Endodermal cell (in vitro differentiated cells): ENCODE data around the gene TTBK1. TPM values are rescaled to one million over a fixed set of nuclear protein-coding genes. Genes with fewer than 3 reads are reported as not detected.
A peak's percentile ranks its signal among the peaks of the same experiment; 100 is the strongest.

Experiments used
- DNase-seq: peaks from one replicate; pipeline ENCODE4 v3.0.0-alpha.2; 2017
- H3K27ac ChIP-seq: 2 replicates; pipeline ENCODE4 v1.5.1; 2013; ENCODE audit warnings: mild to moderate bottlenecking, low read depth, low read length, moderate library complexity
- H3K27me3 ChIP-seq: 2 replicates; pipeline ENCODE4 v1.6.1; 2013; ENCODE audit warnings: mild to moderate bottlenecking, low read length, moderate library complexity; ENCODE audit not compliant: insufficient read depth, control insufficient read depth, poor library complexity, severe bottlenecking
- H3K36me3 ChIP-seq: 2 replicates; pipeline ENCODE4 v1.7.0; 2013; ENCODE audit warnings: mild to moderate bottlenecking, low read length, moderate library complexity; ENCODE audit not compliant: control insufficient read depth, insufficient read depth
- H3K4me1 ChIP-seq: one replicate; pipeline ENCODE4 v1.7.0; 2013; ENCODE audit warnings: low read length; ENCODE audit not compliant: control insufficient read depth, insufficient read depth
- H3K4me3 ChIP-seq: 2 replicates; pipeline ENCODE4 v1.5.1; 2013; ENCODE audit warnings: mild to moderate bottlenecking, low read length, moderate library complexity
- H3K9ac ChIP-seq: 2 replicates; pipeline ENCODE4 v1.6.1; 2013; ENCODE audit warnings: mild to moderate bottlenecking, low read length, moderate library complexity; ENCODE audit not compliant: poor library complexity, severe bottlenecking; ENCODE audit errors: extremely low read depth
- H3K9me3 ChIP-seq: 2 replicates; pipeline ENCODE4 v1.6.1; 2013; ENCODE audit warnings: mild to moderate bottlenecking, low read length, moderate library complexity; ENCODE audit not compliant: control insufficient read depth
- H3K27ac Mint-ChIP-seq: 2 replicates; pipeline ENCODE4 v1.8.0; 2020; ENCODE audit warnings: mixed read lengths
- H3K27me3 Mint-ChIP-seq: 2 replicates; pipeline ENCODE4 v1.8.0; 2021; ENCODE audit warnings: mild to moderate bottlenecking, mixed read lengths; ENCODE audit not compliant: insufficient read depth
- H3K36me3 Mint-ChIP-seq: 2 replicates; pipeline ENCODE4 v1.8.0; 2020; ENCODE audit warnings: low read depth, mixed read lengths
- H3K4me1 Mint-ChIP-seq: 2 replicates; pipeline ENCODE4 v1.8.0; 2020; ENCODE audit warnings: mixed read lengths
- H3K4me3 Mint-ChIP-seq: 2 replicates; pipeline ENCODE4 v1.8.0; 2020; ENCODE audit warnings: mild to moderate bottlenecking, moderate library complexity, mixed read lengths
- H3K9me3 Mint-ChIP-seq: 2 replicates; pipeline ENCODE4 v1.8.0; 2020; ENCODE audit warnings: mild to moderate bottlenecking, mixed read lengths
- WGBS, 2 experiments: methylation state at CpG; one replicate each; pipeline versions ENCODE4 v1.1.5 to v1.1.7; 2013; ENCODE audit warnings: missing lambda C conversion rate in 2 of 2, mixed read lengths in 1 of 2; ENCODE audit not compliant: insufficient coverage in 1 of 2, insufficient read length in 1 of 2; 5-methylcytosine and 5-hydroxymethylcytosine counted together
- total RNA-seq, 2 donors: library from RNA; stranded (reverse); fragmentation: NEBNext Ultra II Directional in 1 of 2; extraction: Animal tissue kit (Norgen Biotek cat#: 25700) in 1 of 2; gene quantifications; 2 replicates in 1 of 2; 3 replicates in 1 of 2; pipeline ENCODE4 v1.2.1, GENCODE V29; 2021
- TF ChIP-seq, protein P1 (sequence below): fragments of 200-600 bp; sonication (generic); conservative IDR thresholded peaks from 2 replicates; pipeline ENCODE4 v1.5.0; 2021; ENCODE audit warnings: antibody characterized with exemption, mild to moderate bottlenecking

The TTBK1 gene
- total RNA-seq, 2 donors from 2014 or later, result 0.62 TPM

GRCh38 chr6:43265564-43265963 lies 22.3 kb downstream of the TTBK1 start:
- peaks cover 20% of the 10 kb centered on the region for H3K27me3 Mint-ChIP-seq
- no peak for DNase-seq

DNA sequence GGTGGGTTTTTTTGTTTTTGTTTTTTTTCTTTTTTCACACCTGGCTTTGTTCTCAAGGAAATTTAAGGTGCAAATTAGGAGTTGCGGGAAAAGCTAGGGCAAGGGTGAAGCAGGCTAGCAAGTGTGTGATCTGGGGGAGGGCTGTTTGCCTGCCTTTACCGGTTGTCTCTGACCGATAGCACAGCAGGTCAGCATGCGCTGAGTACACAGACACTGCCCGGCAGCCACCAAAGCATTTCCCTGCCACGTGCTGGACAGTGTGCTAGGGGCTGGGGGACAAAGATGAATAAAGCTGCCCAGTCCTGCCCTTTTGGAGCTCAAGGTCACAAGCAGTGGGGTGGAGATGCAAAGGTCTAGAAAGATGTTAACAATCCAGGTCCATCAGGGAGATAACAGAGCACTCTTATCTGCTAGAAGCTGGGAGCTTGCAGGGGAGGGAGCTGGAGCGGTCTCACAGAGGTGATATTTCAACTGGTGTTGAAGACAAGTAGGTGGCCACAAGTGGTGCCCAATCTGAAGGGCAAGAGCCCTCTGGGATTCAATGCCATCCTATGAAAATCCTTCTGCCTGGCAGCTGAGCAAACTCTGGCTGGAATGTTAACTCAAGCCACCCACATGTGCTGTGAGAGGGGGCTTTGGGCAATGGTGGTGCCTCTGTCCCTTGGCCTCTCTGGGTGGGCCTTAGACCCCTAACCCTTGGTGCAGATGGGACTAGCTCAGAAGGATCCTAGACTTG lies 24.5 kb downstream of the TTBK1 start:
- WGBS, 2 experiments, result 17 to 31% methylated on average over 5 to 7 of the region's 7 CpGs
- Mint-ChIP-seq H3K36me3 (no peaks in the 10 kb centered on the region), H3K4me3 (peak overlapping the region; percentile 0), H3K9me3 (no peaks in the 10 kb centered on the region), H3K4me1 (peaks cover 41% of the 10 kb centered on the region), H3K27ac (peak overlapping the region; percentile 76), H3K27me3 (peaks cover 39% of the 10 kb centered on the region)
- Histone ChIP-seq H3K9me3 (no peaks in the 10 kb centered on the region), H3K27ac (no peak overlapping the region), H3K4me1 (peaks cover 9% of the 10 kb centered on the region), H3K27me3 (peaks cover 15% of the 10 kb centered on the region), H3K36me3 (no peaks in the 10 kb centered on the region), H3K4me3 (peak overlapping the region; percentile 39), H3K9ac (no peak overlapping the region)
- TF ChIP-seq, protein P1, sequence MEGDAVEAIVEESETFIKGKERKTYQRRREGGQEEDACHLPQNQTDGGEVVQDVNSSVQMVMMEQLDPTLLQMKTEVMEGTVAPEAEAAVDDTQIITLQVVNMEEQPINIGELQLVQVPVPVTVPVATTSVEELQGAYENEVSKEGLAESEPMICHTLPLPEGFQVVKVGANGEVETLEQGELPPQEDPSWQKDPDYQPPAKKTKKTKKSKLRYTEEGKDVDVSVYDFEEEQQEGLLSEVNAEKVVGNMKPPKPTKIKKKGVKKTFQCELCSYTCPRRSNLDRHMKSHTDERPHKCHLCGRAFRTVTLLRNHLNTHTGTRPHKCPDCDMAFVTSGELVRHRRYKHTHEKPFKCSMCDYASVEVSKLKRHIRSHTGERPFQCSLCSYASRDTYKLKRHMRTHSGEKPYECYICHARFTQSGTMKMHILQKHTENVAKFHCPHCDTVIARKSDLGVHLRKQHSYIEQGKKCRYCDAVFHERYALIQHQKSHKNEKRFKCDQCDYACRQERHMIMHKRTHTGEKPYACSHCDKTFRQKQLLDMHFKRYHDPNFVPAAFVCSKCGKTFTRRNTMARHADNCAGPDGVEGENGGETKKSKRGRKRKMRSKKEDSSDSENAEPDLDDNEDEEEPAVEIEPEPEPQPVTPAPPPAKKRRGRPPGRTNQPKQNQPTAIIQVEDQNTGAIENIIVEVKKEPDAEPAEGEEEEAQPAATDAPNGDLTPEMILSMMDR, result peak; percentile 4
- peak; percentile 84 for DNase-seq

More at GRCh38 chr6:43265564-43265963, 22.3 kb downstream of the TTBK1 start:
- WGBS, 2 experiments, result 81 to 84% methylated on average over 6 of the region's 6 CpGs
- Histone ChIP-seq H3K36me3 (no peaks in the 10 kb centered on the region), H3K9ac (no peak overlapping the region), H3K4me3 (no peak overlapping the region), H3K27ac (no peak overlapping the region), H3K4me1 (peaks cover 9% of the 10 kb centered on the region), H3K9me3 (no peaks in the 10 kb centered on the region), H3K27me3 (peaks cover 12% of the 10 kb centered on the region)
- no peaks in the 10 kb centered on the region for H3K9me3 Mint-ChIP-seq
- H3K4me3 Mint-ChIP-seq, result no peak overlapping the region
- H3K36me3 Mint-ChIP-seq, result no peaks in the 10 kb centered on the region
- TF ChIP-seq, protein P1, result peak; percentile 47
- H3K27ac Mint-ChIP-seq, result no peak overlapping the region
- H3K4me1 Mint-ChIP-seq, result peaks cover 49% of the 10 kb centered on the region

DNA sequence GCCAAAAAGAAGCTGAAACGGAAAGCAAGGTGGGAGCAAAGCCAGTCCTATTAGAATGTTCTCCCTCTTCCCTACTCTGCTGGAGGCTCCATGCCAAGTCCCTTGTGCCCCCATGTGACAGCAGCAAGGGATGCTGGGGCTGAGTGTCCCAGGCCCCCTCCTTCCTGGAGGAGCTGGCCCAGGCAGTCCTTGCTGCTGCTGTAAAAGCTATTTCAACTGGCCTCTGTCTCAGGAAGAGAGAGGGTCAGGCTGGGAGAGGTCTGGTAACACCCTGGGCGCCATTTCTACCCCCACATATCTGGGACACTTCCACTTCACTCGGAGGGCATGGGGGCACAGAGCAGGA lies 25.0 kb downstream of the TTBK1 start:
- no peaks in the 10 kb centered on the region for H3K9me3 ChIP-seq
- Mint-ChIP-seq H3K9me3 (no peaks in the 10 kb centered on the region), H3K36me3 (no peaks in the 10 kb centered on the region), H3K27me3 (peaks cover 45% of the 10 kb centered on the region), H3K4me1 (peaks cover 41% of the 10 kb centered on the region), H3K4me3 (peak overlapping the region; percentile 0), H3K27ac (no peak overlapping the region)
- no peak for DNase-seq
- H3K4me3 ChIP-seq, result no peak overlapping the region
- WGBS, 2 experiments, result 80 to 92% methylated on average over 3 of the region's 3 CpGs
- TF ChIP-seq, protein P1, result no peak
- H3K36me3 ChIP-seq, result no peaks in the 10 kb centered on the region
- no peak overlapping the region for H3K27ac ChIP-seq
- H3K27me3 ChIP-seq, result peaks cover 21% of the 10 kb centered on the region
- H3K9ac ChIP-seq, result no peak overlapping the region
- peaks cover 9% of the 10 kb centered on the region for H3K4me1 ChIP-seq
